GM18505 (cell line): ENCODE data around the gene FOXP1.

Experiments
- ATAC-seq: cut with Tn5 transposase; IDR thresholded peaks from one replicate; pipeline ENCODE4 v1.9.1; 2021; ENCODE audit not compliant: unreplicated experiment
- POLR2A ChIP-seq: IDR thresholded peaks from 4 replicates; pipeline ENCODE4 v1.6.1; 2011; ENCODE audit warnings: borderline replicate concordance; ENCODE audit not compliant: insufficient read depth, insufficient read length; ENCODE audit errors: extremely low read depth

The FOXP1 gene

DNA sequence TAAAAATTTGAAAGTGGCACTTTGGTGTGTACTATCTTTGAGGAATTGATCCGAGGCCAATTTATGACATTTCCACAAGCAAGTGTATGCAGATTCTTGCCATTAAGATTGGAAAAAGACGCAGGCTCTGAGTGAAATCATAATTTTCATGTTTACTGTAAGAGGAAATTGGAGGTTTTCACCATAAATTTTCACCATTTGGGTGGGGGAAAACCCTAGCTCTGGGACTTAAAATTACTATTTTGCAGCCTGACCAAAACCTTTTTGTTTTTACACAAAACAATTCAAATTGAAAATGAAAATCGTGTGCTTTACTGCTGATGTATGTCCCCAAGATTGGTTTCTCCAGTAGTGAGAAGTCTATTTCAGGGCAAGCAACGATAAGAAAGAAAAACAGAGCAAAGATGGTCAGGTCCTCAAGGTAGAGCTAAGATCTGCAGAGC lies 282.6 kb downstream of the FOXP1 start:
- no peak for TF ChIP-seq POLR2A
- no peak for ATAC-seq

DNA sequence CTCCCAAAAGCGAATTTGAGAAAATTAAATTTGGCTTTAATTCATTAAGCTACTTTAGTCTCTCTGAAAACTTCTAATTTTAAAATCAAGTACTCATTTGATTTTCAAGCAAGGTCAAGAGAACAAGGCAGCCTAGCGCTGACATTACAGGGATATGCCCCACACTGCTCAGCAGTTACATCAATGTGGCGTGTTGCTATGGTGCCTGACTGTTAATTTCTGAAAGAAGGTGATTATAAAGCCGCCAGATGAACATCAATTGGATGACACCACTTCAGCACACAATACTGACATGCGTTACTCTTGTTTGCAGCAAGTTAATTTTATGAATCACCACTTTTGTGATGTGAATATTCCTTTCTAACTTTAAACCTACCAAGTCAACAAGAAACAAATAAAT lies 284.4 kb downstream of the FOXP1 start:
- TF ChIP-seq POLR2A: no peak
- no peak for ATAC-seq

DNA sequence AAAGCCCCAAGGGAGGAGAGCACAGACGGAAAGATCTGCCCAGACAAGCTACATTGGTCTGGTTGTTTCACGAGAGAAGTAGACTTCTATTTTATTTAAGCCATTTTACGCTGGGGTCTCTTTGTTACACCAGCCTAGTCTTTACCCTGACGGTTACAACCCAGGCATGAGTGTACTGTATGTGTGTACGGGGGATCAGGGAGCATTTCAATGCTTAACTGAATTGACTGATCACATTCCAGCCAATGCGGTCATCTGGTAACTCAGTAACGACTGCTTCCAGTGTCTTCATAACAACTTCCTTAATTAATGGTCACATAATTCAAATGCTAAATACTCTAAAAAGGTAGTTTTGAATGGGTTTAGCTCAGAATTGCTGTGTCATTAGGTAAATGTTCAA lies 288.6 kb downstream of the FOXP1 start:
- no peak for TF ChIP-seq POLR2A
- no peak for ATAC-seq

DNA sequence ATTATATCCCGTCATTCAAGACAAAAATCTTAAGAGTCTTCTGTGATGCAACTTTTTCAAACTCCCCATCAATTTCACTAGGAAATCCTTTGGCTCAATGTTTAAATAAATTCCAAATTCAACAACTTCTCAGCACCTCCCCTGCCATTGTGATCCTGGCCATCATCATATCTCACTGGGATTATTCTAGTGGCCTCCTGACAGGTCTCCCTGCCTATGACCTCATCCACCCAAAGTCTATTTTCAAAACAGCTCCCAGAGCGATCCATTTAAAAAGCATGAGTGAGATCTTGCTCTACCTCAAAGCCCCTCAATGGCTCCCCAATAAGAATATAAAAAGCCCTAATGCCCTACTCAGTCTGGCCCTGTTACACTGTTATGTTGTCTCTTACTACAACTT lies 293.2 kb downstream of the FOXP1 start:
- no peak for ATAC-seq
- TF ChIP-seq POLR2A: no peak

DNA sequence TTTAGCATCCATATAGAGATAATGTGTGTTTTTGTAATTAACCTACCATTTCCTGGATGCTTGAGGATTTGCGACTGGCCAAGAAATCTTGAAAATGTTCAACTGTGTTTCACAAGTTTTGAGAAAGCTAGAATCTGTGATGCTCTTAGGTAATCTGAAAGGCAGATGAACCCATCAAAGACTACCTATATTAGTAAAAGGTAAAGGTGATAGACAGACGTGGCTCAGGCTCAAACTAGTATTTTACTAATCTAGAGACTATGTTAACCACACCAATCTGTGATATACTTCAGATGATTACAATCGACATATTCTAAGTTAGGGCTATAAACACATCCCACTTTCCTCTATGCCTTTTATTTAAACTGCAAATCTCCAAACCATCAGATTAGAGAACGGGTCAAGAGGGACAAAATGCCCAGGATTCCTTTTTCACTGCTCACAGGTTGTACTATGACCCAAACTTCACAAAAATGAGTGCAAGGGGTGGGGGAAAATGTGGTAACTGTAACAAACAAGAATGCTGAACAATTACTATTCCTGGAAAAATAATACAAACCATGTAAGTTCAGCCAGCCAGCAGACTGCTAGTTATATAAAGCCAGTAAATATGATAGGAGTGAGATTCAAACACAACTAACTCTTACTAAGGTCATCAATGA lies 295.1 kb downstream of the FOXP1 start:
- ATAC-seq: no peak
- TF ChIP-seq POLR2A: no peak

DNA sequence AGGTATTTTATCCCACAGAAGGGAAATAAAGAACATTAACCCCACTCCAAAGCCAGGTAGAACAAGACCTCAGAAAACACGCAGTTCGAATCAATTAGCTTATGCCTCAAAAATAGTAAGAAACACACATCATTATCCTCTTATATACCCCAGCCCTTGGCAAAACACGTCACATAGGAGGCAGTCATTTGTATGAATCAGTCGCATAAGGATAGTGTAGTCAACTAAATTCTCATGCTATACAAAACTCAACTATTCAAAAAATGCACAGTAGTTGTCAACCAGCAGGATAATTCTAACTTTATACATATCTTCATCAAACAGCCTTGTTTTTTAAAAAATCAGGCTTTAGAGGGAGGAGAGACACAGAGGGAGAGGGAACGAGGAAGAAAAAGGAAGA lies 298.4 kb downstream of the FOXP1 start:
- no peak for ATAC-seq
- no peak for TF ChIP-seq POLR2A

DNA sequence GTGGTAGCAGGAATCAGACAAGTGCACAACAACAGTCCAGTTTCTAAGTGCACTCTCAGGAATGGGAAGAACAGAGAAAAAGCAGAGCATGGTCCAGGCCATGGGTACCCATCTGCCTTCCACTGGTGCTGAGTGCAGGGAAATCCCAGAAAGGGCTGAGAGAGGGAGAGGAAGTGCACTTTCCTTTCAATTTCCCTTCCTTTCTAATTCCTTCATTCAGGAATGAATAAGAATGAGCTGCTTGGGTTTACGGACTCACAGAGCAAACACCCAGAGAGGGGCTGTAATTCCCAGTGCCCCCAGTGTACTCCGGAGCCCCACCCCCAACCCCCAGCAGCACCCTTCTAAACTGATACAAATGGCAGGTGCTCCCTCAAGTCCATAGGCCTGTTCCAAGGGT lies 300.6 kb downstream of the FOXP1 start:
- ATAC-seq: no peak
- TF ChIP-seq POLR2A: no peak

DNA sequence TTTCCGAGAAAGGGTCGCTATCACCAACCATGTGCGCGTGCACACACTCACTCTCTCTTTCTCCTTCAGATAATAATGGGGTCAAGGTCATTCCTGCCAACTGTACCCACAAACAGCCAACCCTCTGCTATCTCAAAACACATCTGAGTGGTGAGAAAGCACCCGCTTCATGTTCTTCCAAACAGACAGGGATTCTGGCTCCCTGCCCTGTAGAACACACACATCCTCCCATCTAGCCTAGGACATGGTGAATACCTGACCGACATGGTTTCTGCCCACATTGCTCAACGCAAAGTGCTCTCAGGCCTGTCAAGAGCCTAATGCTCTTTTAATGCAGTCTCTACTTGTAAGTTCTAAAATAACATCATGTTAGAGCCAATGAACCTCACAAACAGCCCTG lies 302.2 kb downstream of the FOXP1 start:
- no peak for TF ChIP-seq POLR2A

DNA sequence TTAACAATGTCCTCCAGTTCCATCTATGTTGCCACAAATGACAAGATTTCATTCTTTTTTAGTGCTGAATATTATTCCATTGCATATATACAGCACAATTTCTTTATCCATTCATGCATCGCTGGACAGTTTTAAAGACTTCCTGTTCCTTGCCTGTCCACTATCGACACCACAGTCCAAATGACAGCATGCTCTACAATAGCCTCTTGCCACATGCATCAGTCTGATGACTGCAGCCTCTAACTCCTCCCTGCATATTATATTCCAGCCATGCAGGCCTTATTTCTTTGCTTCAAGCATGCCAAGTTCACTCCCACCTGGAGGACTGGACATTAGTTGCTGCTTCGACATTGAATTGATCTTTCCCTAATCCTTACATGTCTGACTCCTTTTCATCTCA lies 306.2 kb downstream of the FOXP1 start:
- no peak for ATAC-seq
- no peak for TF ChIP-seq POLR2A

More for the DNA sequence above, 302.2 kb downstream of the FOXP1 start:
- no peak for ATAC-seq

DNA sequence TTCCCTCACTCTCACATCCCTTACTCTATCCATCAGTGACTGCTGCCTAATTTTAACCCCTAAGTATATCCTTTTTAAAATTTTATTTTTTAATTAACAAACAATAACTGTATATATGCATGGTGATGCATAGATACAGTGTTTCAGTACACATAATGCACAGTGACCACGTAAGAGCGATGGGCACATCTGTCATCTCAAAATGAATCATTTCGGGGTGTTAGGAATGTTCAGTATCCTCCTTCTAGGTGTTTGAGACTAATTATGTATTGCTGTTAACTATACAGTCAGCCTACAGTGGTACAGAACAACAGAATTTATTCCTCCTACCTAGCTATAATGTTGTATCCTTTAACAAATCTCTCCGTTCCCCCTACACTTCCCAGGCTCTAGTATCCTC lies 307.0 kb downstream of the FOXP1 start:
- no peak for ATAC-seq
- no peak for TF ChIP-seq POLR2A

DNA sequence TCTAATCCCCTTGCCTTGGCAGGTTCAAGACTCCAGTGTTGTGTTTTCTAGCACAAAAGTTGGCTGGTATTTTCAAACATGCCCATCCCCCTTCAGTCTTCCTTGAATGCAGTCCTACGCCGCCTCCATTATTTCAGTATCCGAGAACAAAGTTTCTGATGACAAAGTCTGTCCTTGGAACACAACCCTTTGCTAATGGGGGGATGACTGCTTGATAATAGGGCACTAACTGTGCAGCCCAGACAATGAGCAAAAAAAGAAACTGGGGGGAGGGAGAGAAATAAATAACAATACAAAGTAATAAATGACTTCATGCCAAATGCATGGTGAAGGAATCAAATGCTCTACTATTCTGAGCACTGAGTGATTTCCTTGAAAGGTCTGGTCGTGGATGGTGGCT lies 310.1 kb downstream of the FOXP1 start:
- no peak for TF ChIP-seq POLR2A
- no peak for ATAC-seq

DNA sequence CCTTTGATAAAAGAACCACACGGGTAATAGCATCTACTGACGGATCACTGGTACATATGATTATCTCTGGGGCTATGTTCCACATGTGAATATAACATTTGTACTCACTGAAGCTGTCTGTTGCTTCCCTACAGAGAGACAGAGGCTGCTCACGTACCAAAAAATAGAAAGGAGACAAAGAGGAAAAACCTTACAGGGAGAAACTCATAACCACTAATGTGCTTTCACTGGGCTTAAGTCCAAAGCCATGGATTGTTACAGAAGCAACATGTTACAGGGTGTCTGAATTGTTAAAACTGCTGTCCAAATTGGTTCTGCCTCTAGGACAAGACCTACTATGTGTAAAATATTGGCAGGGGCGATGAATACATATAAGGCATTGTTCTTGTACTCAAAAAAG lies 311.9 kb downstream of the FOXP1 start:
- no peak for TF ChIP-seq POLR2A
- ATAC-seq: no peak

DNA sequence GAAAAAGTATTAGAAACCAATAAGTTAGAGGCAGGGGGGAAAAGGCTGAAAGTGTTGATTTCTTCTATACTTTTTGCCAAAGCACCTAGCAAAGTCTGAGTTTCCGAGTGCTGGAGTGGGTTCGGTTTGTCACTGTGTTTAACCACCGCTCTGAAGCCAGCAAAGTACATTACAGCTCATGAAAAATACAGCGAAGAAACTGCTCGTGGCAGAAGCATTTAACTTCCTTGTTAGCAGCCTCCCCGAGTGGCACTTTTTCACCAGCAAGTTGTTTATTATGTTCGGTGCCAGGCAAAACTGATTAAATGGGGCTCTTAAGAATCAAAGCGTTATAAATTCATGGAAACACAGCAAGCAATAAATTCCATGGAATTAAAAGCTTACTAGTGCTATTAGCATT lies 313.6 kb downstream of the FOXP1 start:
- no peak for TF ChIP-seq POLR2A
- no peak for ATAC-seq

DNA sequence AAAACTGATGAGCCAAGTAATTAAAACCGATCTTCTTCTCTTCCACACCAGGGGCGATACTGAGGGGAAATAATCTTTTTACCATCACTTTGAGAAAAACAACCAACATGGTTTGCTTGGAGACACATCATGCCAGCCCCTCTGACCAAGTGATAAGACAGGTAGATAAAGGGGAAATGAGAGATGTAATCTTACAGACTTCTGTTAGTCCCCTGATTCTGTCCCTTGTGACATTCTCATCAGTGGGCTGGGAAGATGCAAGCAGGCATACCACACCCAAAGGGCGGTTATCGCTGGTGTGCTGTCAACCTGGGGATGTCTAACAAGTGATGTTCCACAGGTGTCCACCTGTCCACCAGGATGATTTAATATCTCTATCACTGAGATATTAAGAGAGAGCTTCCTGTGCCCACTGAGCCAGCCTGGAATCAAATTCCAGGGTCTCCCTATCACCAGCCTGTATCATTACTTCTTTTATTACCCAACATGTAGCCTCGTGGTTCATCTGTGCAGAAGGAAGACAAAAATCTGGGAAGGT lies 315.0 kb downstream of the FOXP1 start:
- no peak for ATAC-seq
- no peak for TF ChIP-seq POLR2A

DNA sequence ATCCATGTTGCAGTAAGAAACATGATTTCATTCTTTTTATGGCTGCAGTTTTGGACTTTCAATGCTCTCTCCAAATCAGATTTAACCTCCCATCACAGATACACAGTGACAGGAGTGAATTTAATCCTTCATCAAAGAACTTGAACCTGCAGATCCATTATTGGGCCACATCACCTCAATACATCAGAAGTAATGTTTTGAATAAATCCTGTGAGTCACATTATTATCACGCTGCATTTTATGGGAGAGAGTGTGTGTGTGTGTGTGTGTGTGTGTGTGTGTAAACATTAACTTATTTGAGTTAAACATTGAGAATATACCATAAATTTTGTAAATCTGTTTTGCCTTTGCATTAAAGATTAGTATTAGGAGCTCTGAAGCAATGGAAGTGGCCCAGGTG lies 316.7 kb downstream of the FOXP1 start:
- no peak for TF ChIP-seq POLR2A

More for the DNA sequence above, 316.7 kb downstream of the FOXP1 start:
- no peak for ATAC-seq
